Naive thymus-derived CD4-positive, alpha-beta T cell (primary cell): ENCODE data around the gene MTG1. TPM values are rescaled to one million over a fixed set of nuclear protein-coding genes. Genes with fewer than 3 reads are reported as not detected.
A peak's percentile ranks its signal among the peaks of the same experiment; 100 is the strongest.

Experiments used
- ATAC-seq: fragments of 150-1000 bp; cut with Tn5 transposase; 2 replicates; pipeline ENCODE4 v1.10.0; 2021; ENCODE audit warnings: mild to moderate bottlenecking, moderate library complexity
- CTCF ChIA-PET: fragments of 350-600 bp; sonication (Branson Sonifier 250); formaldehyde crosslinking; loops from one replicate; lab custom pipeline; 2021; ENCODE audit warnings: antibody characterized with exemption; lab: Charles Lee
- POLR2A ChIA-PET: fragments of 350-600 bp; sonication (Branson Sonifier 250); formaldehyde crosslinking; loops from one replicate; lab custom pipeline; 2021; ENCODE audit warnings: antibody characterized with exemption, inconsistent platforms; lab: Charles Lee
- DNase-seq, 9 donors: peaks; one replicate each; pipeline versions ENCODE4 v3.0.0 to v3.0.0-alpha.2; 2020 to 2022; ENCODE audit warnings: mixed read lengths in 1 of 9
- H3K27ac ChIP-seq: one replicate; pipeline ENCODE4 v1.7.0; 2013; ENCODE audit warnings: mild to moderate bottlenecking, low read depth, low read length, moderate library complexity
- H3K27me3 ChIP-seq, 2 donors: one replicate each; pipeline ENCODE4 v1.7.0; 2013; ENCODE audit warnings: low read length in 2 of 2, mild to moderate bottlenecking in 2 of 2, moderate library complexity in 2 of 2; ENCODE audit not compliant: control insufficient read depth in 2 of 2, insufficient read depth in 2 of 2
- H3K36me3 ChIP-seq, 3 experiments: 1 replicate in 2 of 3; 2 replicates in 1 of 3; pipeline ENCODE4 v1.7.0; 2013; ENCODE audit warnings: low read length in 3 of 3, mild to moderate bottlenecking in 3 of 3, moderate library complexity in 1 of 3; ENCODE audit not compliant: insufficient read depth in 3 of 3, control insufficient read depth in 2 of 3
- H3K4me1 ChIP-seq, 2 donors: one replicate each; pipeline ENCODE4 v1.7.0; 2013; ENCODE audit warnings: low read length in 2 of 2, mild to moderate bottlenecking in 2 of 2, moderate library complexity in 1 of 2; ENCODE audit not compliant: control insufficient read depth in 2 of 2, insufficient read depth in 2 of 2
- H3K4me3 ChIP-seq: 2 replicates; pipeline ENCODE4 v1.7.0; 2013; ENCODE audit warnings: mild to moderate bottlenecking, low read length
- H3K9me3 ChIP-seq, 3 experiments: 1 replicate in 2 of 3; 2 replicates in 1 of 3; pipeline ENCODE4 v1.7.0; 2013; ENCODE audit warnings: low read length in 3 of 3; ENCODE audit not compliant: control insufficient read depth in 2 of 3
- H3K27ac Mint-ChIP-seq, 9 donors: one replicate each; pipeline ENCODE4 v1.8.0; 2020 to 2022; ENCODE audit warnings: mixed read lengths in 9 of 9, mild to moderate bottlenecking in 8 of 9, moderate library complexity in 5 of 9, inconsistent platforms in 2 of 9
- H3K27me3 Mint-ChIP-seq, 5 donors: one replicate each; pipeline ENCODE4 v1.8.0; 2021 to 2022; ENCODE audit warnings: mixed read lengths in 5 of 5, mild to moderate bottlenecking in 1 of 5
- H3K36me3 Mint-ChIP-seq, 5 donors: one replicate each; pipeline ENCODE4 v1.8.0; 2020 to 2022; ENCODE audit warnings: mixed read lengths in 5 of 5, mild to moderate bottlenecking in 3 of 5, inconsistent platforms in 1 of 5
- H3K4me1 Mint-ChIP-seq, 7 donors: one replicate each; pipeline ENCODE4 v1.8.0; 2020 to 2022; ENCODE audit warnings: mixed read lengths in 7 of 7, mild to moderate bottlenecking in 3 of 7, inconsistent platforms in 1 of 7
- H3K4me3 Mint-ChIP-seq, 10 donors: one replicate each; pipeline ENCODE4 v1.8.0; 2020 to 2022; ENCODE audit warnings: mild to moderate bottlenecking in 10 of 10, mixed read lengths in 10 of 10, moderate library complexity in 6 of 10, inconsistent platforms in 2 of 10
- H3K9me3 Mint-ChIP-seq, 11 donors: one replicate each; pipeline ENCODE4 v1.8.0; 2020 to 2022; ENCODE audit warnings: mixed read lengths in 11 of 11, mild to moderate bottlenecking in 4 of 11, inconsistent platforms in 1 of 11, moderate library complexity in 1 of 11
- intact Hi-C, 2 donors: fragments of 100-400 bp; cut with micrococcal nuclease; formaldehyde crosslinking; loops; one replicate each; pipeline ENCODE4 v1.15.1; 2023
- polyA plus RNA-seq, 2 donors: library from polyadenylated mRNA; unstranded; fragments of 300-500 nt; fragmentation: Illumina TruSeq; gene quantifications; one replicate each; pipeline ENCODE4 v1.2.3, GENCODE V29; 2021
- total RNA-seq, 6 experiments: library from RNA in 5 of 6; stranded (reverse) in 5 of 6; gene quantifications; 1 replicate in 5 of 6; 2 replicates in 1 of 6; pipeline ENCODE4 v1.2.3 and lab custom pipeline; 2021 to 2026

Gene MTG1
- total and polyA plus RNA-seq, 7 experiments from 2014 or later, result 25.6 to 67.1 (median 51.2) TPM

- DNase-seq, result peak in 1 of 9 donors; percentile 5
- H3K36me3 ChIP-seq, result peaks cover 0 to 26% (median 0%) of the 10 kb centered on the region in 3 experiments
- peak overlapping the region; percentile 81 for H3K27ac ChIP-seq
- ATAC-seq, result no peak
- no peaks in the 10 kb centered on the region for H3K9me3 Mint-ChIP-seq
- ChIA-PET POLR2A (interaction anchor here (0.6 to 1.3 kb wide), 2 partner anchors 15 to 116 kb away, joined by 3 to 4 read pairs; partner anchors contain the start of gene PAOX), CTCF (no interaction called here)
- H3K36me3 Mint-ChIP-seq, result peaks cover 0 to 13% (median 4%) of the 10 kb centered on the region in 5 donors
- H3K27me3 Mint-ChIP-seq, result peaks cover 0 to 2% (median 0%) of the 10 kb centered on the region in 5 donors
- peak overlapping the region; percentile 10 to 96 (median 60) for H3K27ac Mint-ChIP-seq
- H3K4me3 ChIP-seq, result peak overlapping the region; percentile 72
- no peaks in the 10 kb centered on the region for H3K27me3 ChIP-seq
- intact Hi-C loops, result loop anchor here (1.0 to 5.0 kb wide), 14 partner anchors 14 to 1061 kb away; partner anchors contain the start of genes ECHS1 (in 2 of the 2), FUOM (in 2 of the 2), CALY (in 1 of the 2) and INPP5A (in 1 of the 2)
- H3K4me3 Mint-ChIP-seq, result peak overlapping the region; percentile 83 to 98 (median 92)
- H3K4me1 Mint-ChIP-seq, result peaks cover 25 to 54% (median 45%) of the 10 kb centered on the region in 7 donors
- peaks cover 36 to 37% of the 10 kb centered on the region in 2 donors for H3K4me1 ChIP-seq
- no peaks in the 10 kb centered on the region for H3K9me3 ChIP-seq
These were observed 425 bp upstream of the MTG1 start for GRCh38 chr10:133393401-133394063.

- no peak for DNase-seq
- H3K27ac Mint-ChIP-seq, result peak overlapping the region; percentile 71 to 96 (median 89)
- ChIA-PET CTCF (no interaction called here), POLR2A (interaction anchor here (0.5 to 1.4 kb wide), 2 partner anchors 9 to 17 kb away, joined by 3 read pairs; no protein-coding TSS in a partner anchor)
- H3K36me3 Mint-ChIP-seq, result peaks cover 0 to 14% (median 4%) of the 10 kb centered on the region in 5 donors
- Histone ChIP-seq H3K27ac (peak overlapping the region; percentile 81), H3K9me3 (no peaks in the 10 kb centered on the region), H3K4me3 (peak overlapping the region; percentile 72), H3K27me3 (no peaks in the 10 kb centered on the region), H3K36me3 (peaks cover 0 to 38% (median 0%) of the 10 kb centered on the region in 3 experiments), H3K4me1 (peaks cover 26 to 28% of the 10 kb centered on the region in 2 donors)
- peaks cover 16 to 46% (median 34%) of the 10 kb centered on the region in 7 donors for H3K4me1 Mint-ChIP-seq
- H3K27me3 Mint-ChIP-seq, result peaks cover 0 to 2% (median 0%) of the 10 kb centered on the region in 5 donors
- no peak for ATAC-seq
- peak overlapping the region; percentile 89 to 98 (median 92) for H3K4me3 Mint-ChIP-seq
- no peaks in the 10 kb centered on the region for H3K9me3 Mint-ChIP-seq
- intact Hi-C loops, result loop anchor here (1.0 to 5.0 kb wide), 14 partner anchors 16 to 1063 kb away; partner anchors contain the start of genes ECHS1 (in 2 of the 2), FUOM (in 2 of the 2), CALY (in 1 of the 2) and INPP5A (in 1 of the 2)
These were observed 854 bp downstream of the MTG1 start for GRCh38 chr10:133394801-133395221.

GRCh38 chr10:133396035-133396624, 2.2 kb downstream of the MTG1 start:
- Mint-ChIP-seq H3K4me1 (peaks cover 16 to 46% (median 29%) of the 10 kb centered on the region in 7 donors), H3K9me3 (no peaks in the 10 kb centered on the region), H3K4me3 (peak overlapping the region in 8 of 10 donors; percentile 66 to 98 (median 92)), H3K27me3 (peaks cover 0 to 2% (median 0%) of the 10 kb centered on the region in 5 donors), H3K27ac (peak overlapping the region in 3 of 9 donors; percentile 71 to 80 (median 79)), H3K36me3 (peaks cover 0 to 24% (median 4%) of the 10 kb centered on the region in 5 donors)
- peaks cover 16 to 18% of the 10 kb centered on the region in 2 donors for H3K4me1 ChIP-seq
- no peaks in the 10 kb centered on the region for H3K9me3 ChIP-seq
- no peak overlapping the region for H3K27ac ChIP-seq
- intact Hi-C loops, result no loop called here
- CTCF ChIA-PET, result no interaction called here
- H3K36me3 ChIP-seq, result peaks cover 0 to 52% (median 0%) of the 10 kb centered on the region in 3 experiments
- ATAC-seq (no peak), DNase-seq (no peak)
- POLR2A ChIA-PET, result interaction anchor here (0.6 kb wide), 1 partner anchor 130 kb away, joined by 5 read pairs; no protein-coding TSS in a partner anchor
- no peaks in the 10 kb centered on the region for H3K27me3 ChIP-seq
- no peak overlapping the region for H3K4me3 ChIP-seq

GRCh38 chr10:133397938-133398337, 4.0 kb downstream of the MTG1 start:
- Histone ChIP-seq H3K4me3 (no peak overlapping the region), H3K4me1 (peaks cover 11 to 16% of the 10 kb centered on the region in 2 donors), H3K27me3 (no peaks in the 10 kb centered on the region), H3K36me3 (peaks cover 0 to 69% (median 3%) of the 10 kb centered on the region in 3 experiments), H3K9me3 (no peaks in the 10 kb centered on the region), H3K27ac (no peak overlapping the region)
- no peak for ATAC-seq
- no peaks in the 10 kb centered on the region for H3K9me3 Mint-ChIP-seq
- H3K27me3 Mint-ChIP-seq, result peaks cover 0 to 2% (median 0%) of the 10 kb centered on the region in 5 donors
- peaks cover 7 to 38% (median 10%) of the 10 kb centered on the region in 5 donors for H3K36me3 Mint-ChIP-seq
- DNase-seq, result no peak
- peaks cover 16 to 42% (median 28%) of the 10 kb centered on the region in 7 donors for H3K4me1 Mint-ChIP-seq
- H3K27ac Mint-ChIP-seq, result peak overlapping the region in 1 of 9 donors; percentile 20
- ChIA-PET CTCF (no interaction called here), POLR2A (no interaction called here)
- H3K4me3 Mint-ChIP-seq, result peak overlapping the region in 1 of 10 donors; percentile 28
- intact Hi-C loops, result no loop called here

GRCh38 chr10:133399123-133399601, 5.2 kb downstream of the MTG1 start:
- H3K27me3 Mint-ChIP-seq, result no peaks in the 10 kb centered on the region
- peaks cover 0 to 76% (median 3%) of the 10 kb centered on the region in 3 experiments for H3K36me3 ChIP-seq
- H3K36me3 Mint-ChIP-seq, result peaks cover 12 to 44% (median 16%) of the 10 kb centered on the region in 5 donors
- ChIA-PET CTCF (no interaction called here), POLR2A (no interaction called here)
- H3K4me3 Mint-ChIP-seq, result no peak overlapping the region
- intact Hi-C loops, result no loop called here
- peaks cover 6 to 11% of the 10 kb centered on the region in 2 donors for H3K4me1 ChIP-seq
- H3K27ac ChIP-seq, result no peak overlapping the region
- no peak for DNase-seq
- H3K27ac Mint-ChIP-seq, result no peak overlapping the region
- no peaks in the 10 kb centered on the region for H3K9me3 Mint-ChIP-seq
- peaks cover 16 to 39% (median 33%) of the 10 kb centered on the region in 7 donors for H3K4me1 Mint-ChIP-seq
- no peaks in the 10 kb centered on the region for H3K9me3 ChIP-seq
- H3K4me3 ChIP-seq, result no peak overlapping the region
- H3K27me3 ChIP-seq, result no peaks in the 10 kb centered on the region
- no peak for ATAC-seq
